ENCODE results near the gene ZFP36L1. TPM values are rescaled to one million over a fixed set of nuclear protein-coding genes. Genes with fewer than 3 reads are reported as not detected.

Gene ZFP36L1
- total RNA-seq, 2 donors from 2014 or later = 95.0 TPM

DNA sequence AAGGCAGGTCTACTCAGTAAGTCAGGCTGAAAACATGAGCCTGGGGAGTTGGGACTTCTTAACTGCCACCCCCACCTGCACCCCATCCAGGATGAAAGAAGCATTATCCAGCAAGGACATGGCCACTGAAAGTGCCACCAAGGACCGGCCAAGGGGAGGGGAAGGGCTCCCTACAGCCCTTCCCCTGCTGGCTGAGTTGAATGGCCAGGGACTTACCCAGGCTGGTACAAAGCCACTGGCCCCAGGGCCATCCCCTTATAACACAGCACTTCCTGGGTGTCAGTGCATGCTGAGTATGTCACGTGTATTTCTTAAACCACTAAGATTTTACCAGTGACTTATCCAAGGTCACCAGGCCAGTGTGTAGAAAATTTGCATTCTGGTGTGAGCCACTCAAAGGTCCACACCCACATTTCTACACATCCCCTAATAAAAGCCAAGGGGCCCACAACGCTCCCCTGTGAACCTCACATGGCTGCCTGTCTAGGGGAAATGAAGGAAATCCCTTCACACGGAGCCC, 29.3 kb upstream of the ZFP36L1 start:
- DNase-seq (peak in 1 of 2 donors; percentile 49), ATAC-seq (replicated peaks in 1 of 2) (peak; percentile 52 to 74)
- no peak overlapping the region for H3K27ac Mint-ChIP-seq
- H3K4me3 Mint-ChIP-seq = peak overlapping the region in 1 of 2 donors; percentile 55
- no peaks in the 10 kb centered on the region for H3K36me3 Mint-ChIP-seq (ENCODE audit: insufficient read depth in 2 of 2)
- no peaks in the 10 kb centered on the region for H3K27me3 Mint-ChIP-seq (ENCODE audit: low read depth)
- no peaks in the 10 kb centered on the region for H3K9me3 Mint-ChIP-seq
- H3K4me1 Mint-ChIP-seq (ENCODE audit: low read depth) = peaks cover 42% of the 10 kb centered on the region

DNA sequence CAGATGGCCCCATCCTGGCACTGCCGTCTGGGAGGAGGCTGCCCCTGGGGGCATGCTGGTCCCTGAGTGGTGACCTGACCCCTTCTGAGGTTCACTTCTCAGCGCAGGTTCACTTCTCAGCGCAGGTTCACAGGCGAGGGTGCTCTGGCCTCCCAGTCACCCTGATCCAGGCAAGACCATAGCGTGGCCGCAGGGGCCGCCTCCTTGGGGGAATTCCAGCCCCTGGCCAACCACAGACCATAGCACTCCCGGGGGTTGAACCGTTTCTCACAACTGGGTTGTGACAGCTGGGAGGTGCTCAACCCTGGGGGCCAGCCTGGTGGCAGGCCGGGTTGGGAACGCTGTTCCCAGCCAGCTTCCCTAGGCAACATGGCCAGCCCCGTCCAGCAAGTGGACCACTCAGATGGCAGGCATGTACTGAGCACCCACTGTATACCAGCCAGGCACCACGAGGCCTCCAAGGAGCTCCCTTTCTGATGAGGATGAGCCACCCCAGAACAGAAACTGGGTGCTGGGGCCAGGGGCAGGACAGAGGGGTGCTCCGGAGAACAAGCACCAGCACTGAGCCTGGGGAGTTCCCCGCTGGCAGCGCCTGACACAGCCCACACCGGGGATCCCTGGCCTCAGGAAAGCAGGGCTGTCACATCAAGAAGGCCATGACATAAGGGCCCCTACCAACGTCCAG, 28.3 kb upstream of the ZFP36L1 start:
- no peak for ATAC-seq (replicated peaks in 1 of 2)
- H3K4me3 Mint-ChIP-seq = peak overlapping the region; percentile 58 to 71
- no peaks in the 10 kb centered on the region for H3K27me3 Mint-ChIP-seq (ENCODE audit: low read depth)
- H3K27ac Mint-ChIP-seq = peak overlapping the region; percentile 67
- no peaks in the 10 kb centered on the region for H3K36me3 Mint-ChIP-seq (ENCODE audit: insufficient read depth in 2 of 2)
- H3K4me1 Mint-ChIP-seq (ENCODE audit: low read depth) = peaks cover 48% of the 10 kb centered on the region
- no peaks in the 10 kb centered on the region for H3K9me3 Mint-ChIP-seq
- DNase-seq = no peak

DNA sequence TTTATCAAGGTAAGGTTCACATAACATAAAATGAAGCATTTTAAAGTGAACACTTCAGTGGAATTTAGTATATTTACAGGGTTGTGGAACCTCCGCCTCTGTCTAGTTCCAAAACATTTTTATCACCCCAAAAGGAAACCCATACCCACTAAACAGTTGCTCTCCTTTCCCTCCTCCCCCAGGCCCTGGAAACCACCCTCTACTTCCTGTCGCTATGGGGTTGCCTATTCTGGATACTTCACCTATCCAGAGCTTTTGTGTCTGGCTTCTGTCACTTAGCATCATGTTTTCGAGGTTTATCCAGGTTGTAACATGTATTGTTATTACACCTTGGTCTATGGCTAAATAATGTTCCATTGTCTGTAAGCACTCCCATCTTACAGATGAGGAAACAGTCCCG, 27.7 kb upstream of the ZFP36L1 start:
- Mint-ChIP-seq H3K4me1 (ENCODE audit: low read depth) (peaks cover 52% of the 10 kb centered on the region), H3K36me3 (ENCODE audit: insufficient read depth in 2 of 2) (no peaks in the 10 kb centered on the region), H3K27me3 (ENCODE audit: low read depth) (no peaks in the 10 kb centered on the region), H3K9me3 (no peaks in the 10 kb centered on the region), H3K4me3 (peak overlapping the region; percentile 58 to 71), H3K27ac (peak overlapping the region; percentile 87)
- ATAC-seq (replicated peaks in 1 of 2) (no peak), DNase-seq (peak in 1 of 2 donors; percentile 34)

GRCh38 chr14:68820119-68820518, 27.3 kb upstream of the ZFP36L1 start:
- H3K4me1 Mint-ChIP-seq (ENCODE audit: low read depth) = peaks cover 56% of the 10 kb centered on the region
- no peaks in the 10 kb centered on the region for H3K9me3 Mint-ChIP-seq
- peak overlapping the region; percentile 67 to 71 for H3K4me3 Mint-ChIP-seq
- H3K27me3 Mint-ChIP-seq (ENCODE audit: low read depth) = no peaks in the 10 kb centered on the region
- no peak for DNase-seq
- H3K27ac Mint-ChIP-seq = no peak overlapping the region
- no peak for ATAC-seq (replicated peaks in 1 of 2)
- H3K36me3 Mint-ChIP-seq (ENCODE audit: insufficient read depth in 2 of 2) = no peaks in the 10 kb centered on the region

DNA sequence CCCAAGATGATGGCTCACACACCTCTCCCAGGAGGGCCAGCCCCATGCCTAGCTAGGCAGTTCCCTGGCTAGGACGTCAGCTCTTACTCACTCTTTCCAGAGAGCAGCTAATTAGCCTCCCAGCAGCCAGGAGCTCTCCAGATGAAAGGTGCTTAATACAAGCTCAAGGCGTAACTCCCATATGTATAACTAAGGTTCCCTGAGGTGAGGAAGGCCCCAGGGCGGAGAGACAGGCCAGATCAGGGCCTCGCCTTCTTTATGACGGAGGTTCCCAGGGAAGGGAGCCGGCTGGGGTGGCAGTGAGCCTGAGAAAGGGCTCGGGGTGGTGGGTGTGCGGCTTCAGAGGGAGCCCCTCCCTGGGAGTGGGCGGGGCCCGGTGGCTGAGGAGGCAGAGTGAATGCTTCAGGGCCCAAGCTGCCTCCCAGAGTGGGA, 26.4 kb upstream of the ZFP36L1 start:
- no peaks in the 10 kb centered on the region for H3K27me3 Mint-ChIP-seq (ENCODE audit: low read depth)
- peak overlapping the region; percentile 4 to 67 for H3K4me3 Mint-ChIP-seq
- no peaks in the 10 kb centered on the region for H3K36me3 Mint-ChIP-seq (ENCODE audit: insufficient read depth in 2 of 2)
- peaks cover 60% of the 10 kb centered on the region for H3K4me1 Mint-ChIP-seq (ENCODE audit: low read depth)
- ATAC-seq (replicated peaks in 1 of 2) (peak in 1 of 2 donors; percentile 12), DNase-seq (peak in 1 of 2 donors; percentile 54)
- no peak overlapping the region for H3K27ac Mint-ChIP-seq
- no peaks in the 10 kb centered on the region for H3K9me3 Mint-ChIP-seq

GRCh38 chr14:68817506-68818212, 24.8 kb upstream of the ZFP36L1 start:
- H3K9me3 Mint-ChIP-seq = no peaks in the 10 kb centered on the region

DNA sequence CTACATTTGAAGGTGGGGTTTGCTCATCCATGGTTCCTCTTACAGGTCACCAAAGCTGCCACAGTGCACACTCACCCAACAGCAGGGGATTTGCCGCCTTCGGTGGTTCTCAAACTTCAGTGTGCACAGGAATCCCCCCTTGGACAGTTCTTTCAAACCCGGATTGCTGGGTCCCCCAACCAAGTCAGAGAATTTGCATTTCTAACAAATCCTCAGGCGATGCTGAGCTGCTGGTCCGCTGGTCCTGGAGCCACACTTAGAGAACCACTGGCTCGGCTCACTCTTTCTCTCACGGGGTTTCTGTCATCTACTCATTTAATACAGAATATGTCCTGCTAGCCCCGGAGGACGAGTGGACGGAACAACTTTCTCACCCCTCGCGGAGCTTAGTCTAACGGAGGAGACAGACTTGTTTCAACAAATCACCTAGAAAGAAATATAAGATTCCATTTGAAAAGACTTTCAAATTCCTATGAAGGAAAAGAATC, 24.1 kb upstream of the ZFP36L1 start:
- Mint-ChIP-seq H3K27ac (peak overlapping the region; percentile 85), H3K36me3 (ENCODE audit: insufficient read depth in 2 of 2) (no peaks in the 10 kb centered on the region), H3K4me3 (peak overlapping the region; percentile 74 to 86), H3K9me3 (no peaks in the 10 kb centered on the region), H3K4me1 (ENCODE audit: low read depth) (peaks cover 74% of the 10 kb centered on the region), H3K27me3 (ENCODE audit: low read depth) (no peaks in the 10 kb centered on the region)
- no peak for DNase-seq
- ATAC-seq (replicated peaks in 1 of 2) = no peak

More at GRCh38 chr14:68817506-68818212, 24.8 kb upstream of the ZFP36L1 start:
- Mint-ChIP-seq H3K4me1 (ENCODE audit: low read depth) (peaks cover 76% of the 10 kb centered on the region), H3K27ac (no peak overlapping the region), H3K36me3 (ENCODE audit: insufficient read depth in 2 of 2) (no peaks in the 10 kb centered on the region), H3K4me3 (peak overlapping the region in 1 of 2 donors; percentile 74), H3K27me3 (ENCODE audit: low read depth) (no peaks in the 10 kb centered on the region)
- DNase-seq (no peak), ATAC-seq (replicated peaks in 1 of 2) (no peak)

DNA sequence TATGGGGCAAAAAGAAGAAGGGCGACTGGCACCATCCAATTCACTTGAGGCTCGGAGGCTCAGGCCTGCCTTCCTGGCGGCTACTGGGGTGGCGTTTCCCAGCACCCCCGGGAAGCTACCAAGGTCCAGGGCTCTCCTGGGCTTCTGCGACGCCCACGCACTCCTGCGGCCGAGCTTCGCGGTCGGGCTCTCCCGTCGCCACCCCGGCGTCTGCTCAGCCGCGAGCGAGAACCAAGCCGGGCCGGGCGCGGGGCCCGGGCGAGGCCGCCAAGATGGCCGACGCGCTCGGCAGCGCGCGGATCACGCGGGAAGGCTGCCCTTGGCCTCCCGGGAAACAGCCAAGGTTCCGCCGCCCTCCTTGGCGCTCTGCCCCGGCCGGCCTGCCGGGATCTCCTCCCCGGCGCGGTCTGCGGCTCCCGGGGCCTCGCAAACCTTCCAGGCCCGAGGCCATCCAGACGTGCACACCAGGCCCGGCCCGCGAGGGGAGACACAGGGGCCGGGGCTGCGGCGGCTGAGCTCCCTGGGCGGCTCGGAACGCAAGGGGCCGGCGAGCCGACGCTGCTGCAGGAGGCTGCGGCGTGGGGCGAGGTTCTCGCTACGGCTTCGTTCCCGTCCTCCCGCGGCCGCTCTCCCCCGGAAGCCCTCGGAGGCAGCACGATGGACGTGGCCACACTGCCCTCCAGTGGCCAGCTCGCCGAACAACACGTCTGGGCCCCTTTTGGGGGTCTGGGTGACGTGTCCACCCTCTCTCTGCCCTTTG, 23.5 kb upstream of the ZFP36L1 start:
- H3K27me3 Mint-ChIP-seq (ENCODE audit: low read depth) = no peaks in the 10 kb centered on the region
- H3K4me3 Mint-ChIP-seq = peak overlapping the region; percentile 74 to 86
- H3K9me3 Mint-ChIP-seq = no peaks in the 10 kb centered on the region
- ATAC-seq (replicated peaks in 1 of 2) (peak; percentile 81 to 86), DNase-seq (peak; percentile 91 to 96)
- peak overlapping the region; percentile 93 for H3K27ac Mint-ChIP-seq
- no peaks in the 10 kb centered on the region for H3K36me3 Mint-ChIP-seq (ENCODE audit: insufficient read depth in 2 of 2)
- peaks cover 69% of the 10 kb centered on the region for H3K4me1 Mint-ChIP-seq (ENCODE audit: low read depth)

GRCh38 chr14:68815298-68816182, 22.7 kb upstream of the ZFP36L1 start:
- Mint-ChIP-seq H3K4me3 (peak overlapping the region; percentile 74 to 86), H3K27me3 (ENCODE audit: low read depth) (no peaks in the 10 kb centered on the region), H3K9me3 (no peaks in the 10 kb centered on the region), H3K27ac (peak overlapping the region; percentile 93), H3K36me3 (ENCODE audit: insufficient read depth in 2 of 2) (no peaks in the 10 kb centered on the region), H3K4me1 (ENCODE audit: low read depth) (peaks cover 70% of the 10 kb centered on the region)
- ATAC-seq (replicated peaks in 1 of 2) (peak; percentile 1 to 6), DNase-seq (no peak)

GRCh38 chr14:68814539-68815297, 21.9 kb upstream of the ZFP36L1 start:
- DNase-seq (peak; percentile 36 to 42), ATAC-seq (replicated peaks in 1 of 2) (peak in 1 of 2 donors; percentile 6)
- H3K4me3 Mint-ChIP-seq = peak overlapping the region; percentile 74 to 86
- H3K4me1 Mint-ChIP-seq (ENCODE audit: low read depth) = peaks cover 68% of the 10 kb centered on the region
- no peaks in the 10 kb centered on the region for H3K9me3 Mint-ChIP-seq
- H3K36me3 Mint-ChIP-seq (ENCODE audit: insufficient read depth in 2 of 2) = no peaks in the 10 kb centered on the region
- no peaks in the 10 kb centered on the region for H3K27me3 Mint-ChIP-seq (ENCODE audit: low read depth)
- peak overlapping the region; percentile 93 for H3K27ac Mint-ChIP-seq

DNA sequence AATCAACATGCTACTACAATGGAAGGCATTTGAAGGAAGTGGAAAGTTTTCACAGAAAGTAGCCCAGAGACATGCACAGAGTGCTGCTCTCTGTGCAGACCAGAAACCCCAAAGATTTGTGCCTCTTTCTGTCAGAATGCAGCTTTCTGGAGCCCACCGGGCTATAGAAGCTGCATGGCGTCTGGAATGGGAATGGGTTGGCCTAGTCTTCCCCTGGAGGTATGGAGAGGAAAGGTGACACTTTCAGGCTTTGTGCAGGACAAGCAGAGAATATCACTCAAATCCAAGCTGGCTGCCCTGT, 21.3 kb upstream of the ZFP36L1 start:
- no peaks in the 10 kb centered on the region for H3K27me3 Mint-ChIP-seq (ENCODE audit: low read depth)
- DNase-seq (no peak), ATAC-seq (replicated peaks in 1 of 2) (no peak)
- peak overlapping the region; percentile 74 to 86 for H3K4me3 Mint-ChIP-seq
- no peaks in the 10 kb centered on the region for H3K36me3 Mint-ChIP-seq (ENCODE audit: insufficient read depth in 2 of 2)
- no peaks in the 10 kb centered on the region for H3K9me3 Mint-ChIP-seq
- H3K4me1 Mint-ChIP-seq (ENCODE audit: low read depth) = peaks cover 63% of the 10 kb centered on the region
- H3K27ac Mint-ChIP-seq = peak overlapping the region; percentile 93
